ENCODE data around the gene SAMD13.
A peak's percentile ranks its signal among the peaks of the same experiment; 100 is the strongest.

The SAMD13 gene, protein sequence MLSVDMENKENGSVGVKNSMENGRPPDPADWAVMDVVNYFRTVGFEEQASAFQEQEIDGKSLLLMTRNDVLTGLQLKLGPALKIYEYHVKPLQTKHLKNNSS

DNA sequence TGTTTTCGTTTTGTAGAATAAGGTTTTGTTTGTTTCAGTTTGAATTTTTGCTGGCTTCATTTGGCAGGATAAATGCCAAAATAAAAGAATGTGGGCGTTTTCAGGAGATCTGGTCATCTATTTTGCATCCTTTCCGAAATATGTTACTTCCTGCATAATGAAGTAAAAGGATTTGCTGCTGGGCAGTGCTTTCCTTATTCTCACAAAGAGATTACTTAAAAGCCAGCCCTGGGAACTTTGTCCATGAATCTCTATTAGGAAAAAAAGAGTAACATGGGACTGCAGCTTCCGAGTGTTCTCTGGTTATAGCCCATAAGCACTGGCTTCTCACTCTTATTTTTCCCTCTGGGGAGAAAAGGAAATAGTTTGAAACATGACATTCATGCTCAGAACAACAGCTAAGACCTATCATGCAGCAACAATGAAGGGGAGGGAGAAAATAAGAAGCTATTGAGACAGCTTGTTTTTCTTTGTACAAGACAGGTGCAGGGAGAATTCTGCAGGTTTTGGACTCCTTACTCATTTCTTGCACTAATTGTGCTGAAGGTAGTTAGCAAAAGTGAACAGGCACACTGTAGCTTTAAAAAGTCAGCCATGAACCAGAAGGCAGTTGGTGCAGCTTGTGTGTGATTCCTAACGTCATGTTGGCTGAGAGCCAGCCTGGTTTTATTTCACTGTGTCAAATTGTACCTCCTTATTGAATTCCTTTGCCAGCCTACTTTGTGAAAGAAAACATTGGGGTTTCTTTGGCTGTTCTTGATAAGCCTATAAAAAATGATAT lies at the start of gene SAMD13:
SAMD13 (plus strand) TSS at position 705 of the 781 bp plus-strand sequence. CDS start 1,527 bp downstream, outside the sequence.
- Histone ChIP-seq H3K36me3 (ENCODE audit: low read length) (no peaks in the 10 kb centered on the region), H3K9me3 (ENCODE audit: insufficient read depth, low read length) (no peaks in the 10 kb centered on the region), H3K4me3 (ENCODE audit: insufficient read depth, low read length, poor library complexity, severe bottlenecking) (peak within 1 kb of the TSS; percentile 52), H3K79me2 (ENCODE audit: insufficient read depth, low read length) (no peaks in the 10 kb centered on the region), H4K20me1 (ENCODE audit: low read depth, low read length) (no peaks in the 10 kb centered on the region), H3K27me3 (ENCODE audit: low read length) (no peaks in the 10 kb centered on the region), H2AFZ (ENCODE audit: low read depth, low read length, severe bottlenecking) (peak within 1 kb of the TSS; percentile 92), H3K9me2 (replicated peaks; ENCODE audit: insufficient read depth, low read length) (no peaks in the 10 kb centered on the region), H3K9ac (ENCODE audit: low read length) (peak within 1 kb of the TSS; percentile 44), H3K27ac (ENCODE audit: low read depth, low read length) (peak within 1 kb of the TSS; percentile 79), H3K4me2 (ENCODE audit: low read depth, low read length, poor library complexity, severe bottlenecking) (peak within 1 kb of the TSS; percentile 98), H3F3A (ENCODE audit: insufficient read depth) (peaks cover 33% of the 10 kb centered on the region)
- TF ChIP-seq EZH2phosphoT487 (conservative IDR thresholded peaks at IDR 0.05; ENCODE audit: low read length): no peak
- TF ChIP-seq, protein P1, sequence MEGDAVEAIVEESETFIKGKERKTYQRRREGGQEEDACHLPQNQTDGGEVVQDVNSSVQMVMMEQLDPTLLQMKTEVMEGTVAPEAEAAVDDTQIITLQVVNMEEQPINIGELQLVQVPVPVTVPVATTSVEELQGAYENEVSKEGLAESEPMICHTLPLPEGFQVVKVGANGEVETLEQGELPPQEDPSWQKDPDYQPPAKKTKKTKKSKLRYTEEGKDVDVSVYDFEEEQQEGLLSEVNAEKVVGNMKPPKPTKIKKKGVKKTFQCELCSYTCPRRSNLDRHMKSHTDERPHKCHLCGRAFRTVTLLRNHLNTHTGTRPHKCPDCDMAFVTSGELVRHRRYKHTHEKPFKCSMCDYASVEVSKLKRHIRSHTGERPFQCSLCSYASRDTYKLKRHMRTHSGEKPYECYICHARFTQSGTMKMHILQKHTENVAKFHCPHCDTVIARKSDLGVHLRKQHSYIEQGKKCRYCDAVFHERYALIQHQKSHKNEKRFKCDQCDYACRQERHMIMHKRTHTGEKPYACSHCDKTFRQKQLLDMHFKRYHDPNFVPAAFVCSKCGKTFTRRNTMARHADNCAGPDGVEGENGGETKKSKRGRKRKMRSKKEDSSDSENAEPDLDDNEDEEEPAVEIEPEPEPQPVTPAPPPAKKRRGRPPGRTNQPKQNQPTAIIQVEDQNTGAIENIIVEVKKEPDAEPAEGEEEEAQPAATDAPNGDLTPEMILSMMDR (IDR thresholded peaks at IDR 0.05; ENCODE audit: insufficient read depth, low read length, poor library complexity, severe bottlenecking): no peak

DNA sequence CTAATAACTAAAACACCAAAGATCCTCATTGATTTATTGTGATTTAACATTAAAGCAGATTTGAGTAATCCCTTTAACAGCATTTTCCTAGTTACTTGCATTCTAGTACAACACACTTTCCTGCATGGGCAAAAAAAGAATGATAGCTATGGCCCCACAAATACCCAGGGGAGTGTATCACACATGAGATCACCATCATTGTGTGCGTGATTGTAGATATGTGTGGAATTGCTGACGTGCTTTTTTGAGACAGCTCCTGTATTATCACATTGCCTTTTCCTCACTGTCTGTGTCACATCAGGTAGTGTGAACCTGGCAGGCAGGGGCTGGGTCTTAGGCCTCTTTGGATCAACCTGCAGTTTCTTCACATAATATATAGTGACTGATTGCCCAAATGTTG lies 48.5 kb upstream of the SAMD13 start:
- no peak overlapping the region for H3K4me2 ChIP-seq (ENCODE audit: low read depth, low read length, poor library complexity, severe bottlenecking)
- H3K27me3 ChIP-seq (ENCODE audit: low read length): no peaks in the 10 kb centered on the region
- no peaks in the 10 kb centered on the region for H3F3A ChIP-seq (ENCODE audit: insufficient read depth)
- H3K79me2 ChIP-seq (ENCODE audit: insufficient read depth, low read length): no peaks in the 10 kb centered on the region
- H3K9ac ChIP-seq (ENCODE audit: low read length): no peak overlapping the region
- no peaks in the 10 kb centered on the region for H3K36me3 ChIP-seq (ENCODE audit: low read length)
- TF ChIP-seq, protein P1 (IDR thresholded peaks at IDR 0.05; ENCODE audit: insufficient read depth, low read length, poor library complexity, severe bottlenecking): no peak
- no peak for TF ChIP-seq EZH2phosphoT487 (conservative IDR thresholded peaks at IDR 0.05; ENCODE audit: low read length)
- H2AFZ ChIP-seq (ENCODE audit: low read depth, low read length, severe bottlenecking): no peak overlapping the region
- H4K20me1 ChIP-seq (ENCODE audit: low read depth, low read length): no peaks in the 10 kb centered on the region
- no peak overlapping the region for H3K27ac ChIP-seq (ENCODE audit: low read depth, low read length)
- no peak overlapping the region for H3K4me3 ChIP-seq (ENCODE audit: insufficient read depth, low read length, poor library complexity, severe bottlenecking)
- no peaks in the 10 kb centered on the region for H3K9me3 ChIP-seq (ENCODE audit: insufficient read depth, low read length)
- H3K9me2 ChIP-seq (replicated peaks; ENCODE audit: insufficient read depth, low read length): no peaks in the 10 kb centered on the region

DNA sequence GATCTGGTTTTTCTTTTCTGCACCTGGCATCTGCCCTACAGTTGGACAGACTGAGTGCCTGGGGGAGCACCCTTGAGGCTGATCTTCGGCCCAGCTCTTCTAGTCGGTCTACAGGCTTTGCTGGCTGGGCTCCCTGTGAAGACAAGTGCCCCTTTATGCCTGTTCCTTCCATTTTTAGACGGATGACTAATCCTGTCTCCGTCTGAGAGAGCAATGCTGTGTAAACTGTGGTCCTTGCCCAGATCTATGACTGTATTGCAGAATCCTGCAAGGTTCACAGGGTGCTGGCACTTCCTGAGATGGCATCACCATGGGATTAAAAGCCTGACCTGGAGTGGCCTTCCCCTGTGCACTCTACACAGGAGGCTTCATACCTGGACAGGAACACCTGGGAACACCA lies 47.6 kb upstream of the SAMD13 start:
- Histone ChIP-seq H3K36me3 (ENCODE audit: low read length) (no peaks in the 10 kb centered on the region), H4K20me1 (ENCODE audit: low read depth, low read length) (no peaks in the 10 kb centered on the region), H3F3A (ENCODE audit: insufficient read depth) (no peaks in the 10 kb centered on the region), H3K9me3 (ENCODE audit: insufficient read depth, low read length) (no peaks in the 10 kb centered on the region), H3K4me3 (ENCODE audit: insufficient read depth, low read length, poor library complexity, severe bottlenecking) (no peak overlapping the region), H3K4me2 (ENCODE audit: low read depth, low read length, poor library complexity, severe bottlenecking) (no peak overlapping the region), H2AFZ (ENCODE audit: low read depth, low read length, severe bottlenecking) (no peak overlapping the region), H3K9me2 (replicated peaks; ENCODE audit: insufficient read depth, low read length) (no peaks in the 10 kb centered on the region), H3K9ac (ENCODE audit: low read length) (no peak overlapping the region), H3K27ac (ENCODE audit: low read depth, low read length) (no peak overlapping the region), H3K79me2 (ENCODE audit: insufficient read depth, low read length) (no peaks in the 10 kb centered on the region), H3K27me3 (ENCODE audit: low read length) (no peaks in the 10 kb centered on the region)
- TF ChIP-seq EZH2phosphoT487 (conservative IDR thresholded peaks at IDR 0.05; ENCODE audit: low read length): no peak
- TF ChIP-seq, protein P1 (IDR thresholded peaks at IDR 0.05; ENCODE audit: insufficient read depth, low read length, poor library complexity, severe bottlenecking): no peak

Data from SU-DHL-6 (cell line).